Esophagus squamous epithelium (tissue), 5 donors: ENCODE measurements around the gene AUTS2. TPM values are rescaled to one million over a fixed set of nuclear protein-coding genes. Genes with fewer than 3 reads are reported as not detected.

Experiments
- DNase-seq: peaks from one replicate; lab custom pipeline; 2025; lab: John Stamatoyannopoulos, UW
- H3K27ac ChIP-seq, 4 donors: fragments of 200-600 bp; sonication (generic); one replicate each; pipeline ENCODE4 v1.5.1; 2016 to 2019; ENCODE audit warnings: mild to moderate bottlenecking in 1 of 4
- H3K27me3 ChIP-seq, 4 donors: fragments of 200-600 bp; sonication (generic); 1 replicate in 3 of 4; 2 replicates in 1 of 4; pipeline versions ENCODE4 v1.5.1 to v1.6.0; 2017 to 2021; ENCODE audit warnings: antibody characterized with exemption in 1 of 4
- H3K36me3 ChIP-seq, 3 donors: fragments of 200-600 bp; sonication (generic); one replicate each; pipeline ENCODE4 v1.5.1; 2016 to 2019
- H3K4me1 ChIP-seq, 3 donors: fragments of 200-600 bp; sonication (generic); one replicate each; pipeline ENCODE4 v1.5.1; 2017 to 2019
- H3K4me3 ChIP-seq, 4 donors: fragments of 200-600 bp; sonication (generic); 1 replicate in 3 of 4; 2 replicates in 1 of 4; pipeline ENCODE4 v1.5.1; 2016 to 2019; ENCODE audit warnings: mild to moderate bottlenecking in 2 of 4, moderate library complexity in 1 of 4
- H3K9me3 ChIP-seq, 3 donors: fragments of 200-600 bp; sonication (generic); one replicate each; pipeline ENCODE4 v1.5.1; 2016 to 2019
- POLR2A ChIP-seq, 4 donors: fragments of 450-650 bp; IDR thresholded peaks; one replicate each; pipeline ENCODE4 v1.6.1; 2017; ENCODE audit warnings: antibody characterized with exemption in 4 of 4, mild to moderate bottlenecking in 4 of 4, moderate library complexity in 3 of 4
- WGBS, 2 donors: methylation state at CpG; one replicate each; pipeline ENCODE4 v1.1.5; 2018; 5-methylcytosine and 5-hydroxymethylcytosine counted together
- intact Hi-C: fragments of 100-400 bp; cut with DNase I; formaldehyde crosslinking; loops from one replicate; pipeline ENCODE4 v1.15.0; 2022
- total RNA-seq, 4 donors: library from RNA; depleted of rRNA; stranded (reverse); fragments of >200 nt; gene quantifications; one replicate each; pipeline ENCODE4 v1.1.0, GENCODE V29; 2016
- TF ChIP-seq, protein P1 (sequence below), 6 experiments: fragments of 450-650 bp in 4 of 6; fragments of 200-600 bp in 2 of 6; sonication (generic) in 2 of 6; IDR thresholded peaks; one replicate each; pipeline ENCODE4 v1.5.1; 2016 to 2019; ENCODE audit warnings: antibody characterized with exemption in 6 of 6, mild to moderate bottlenecking in 4 of 6, moderate library complexity in 4 of 6
- donor health status: DM: yes; HTN: yes; CAD: no.

The AUTS2 gene
- total RNA-seq, 4 donors from 2014 or later = 9.5 to 36.2 (median 23.0) TPM

- no peaks in the 10 kb centered on the region for H3K27me3 ChIP-seq
- H3K9me3 ChIP-seq = peaks cover 0 to 3% (median 0%) of the 10 kb centered on the region in 3 donors
- DNase-seq = no peak
- no peak for TF ChIP-seq POLR2A (IDR thresholded peaks at IDR 0.05)
- TF ChIP-seq, protein P1, sequence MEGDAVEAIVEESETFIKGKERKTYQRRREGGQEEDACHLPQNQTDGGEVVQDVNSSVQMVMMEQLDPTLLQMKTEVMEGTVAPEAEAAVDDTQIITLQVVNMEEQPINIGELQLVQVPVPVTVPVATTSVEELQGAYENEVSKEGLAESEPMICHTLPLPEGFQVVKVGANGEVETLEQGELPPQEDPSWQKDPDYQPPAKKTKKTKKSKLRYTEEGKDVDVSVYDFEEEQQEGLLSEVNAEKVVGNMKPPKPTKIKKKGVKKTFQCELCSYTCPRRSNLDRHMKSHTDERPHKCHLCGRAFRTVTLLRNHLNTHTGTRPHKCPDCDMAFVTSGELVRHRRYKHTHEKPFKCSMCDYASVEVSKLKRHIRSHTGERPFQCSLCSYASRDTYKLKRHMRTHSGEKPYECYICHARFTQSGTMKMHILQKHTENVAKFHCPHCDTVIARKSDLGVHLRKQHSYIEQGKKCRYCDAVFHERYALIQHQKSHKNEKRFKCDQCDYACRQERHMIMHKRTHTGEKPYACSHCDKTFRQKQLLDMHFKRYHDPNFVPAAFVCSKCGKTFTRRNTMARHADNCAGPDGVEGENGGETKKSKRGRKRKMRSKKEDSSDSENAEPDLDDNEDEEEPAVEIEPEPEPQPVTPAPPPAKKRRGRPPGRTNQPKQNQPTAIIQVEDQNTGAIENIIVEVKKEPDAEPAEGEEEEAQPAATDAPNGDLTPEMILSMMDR (IDR thresholded peaks at IDR 0.05) = no peak
- no peak overlapping the region for H3K4me3 ChIP-seq
- H3K4me1 ChIP-seq = no peaks in the 10 kb centered on the region
- 63 to 79% methylated on average over 4 of the region's 4 CpGs for WGBS, 2 donors
- H3K36me3 ChIP-seq = no peaks in the 10 kb centered on the region
- intact Hi-C loops = loop anchor here (10.0 kb wide), 2 partner anchors 485 to 505 kb away; no protein-coding TSS in a partner anchor
- H3K27ac ChIP-seq = no peak overlapping the region
Measured at GRCh38 chr7:70189776-70190175, 591.5 kb downstream of the AUTS2 start.

DNA sequence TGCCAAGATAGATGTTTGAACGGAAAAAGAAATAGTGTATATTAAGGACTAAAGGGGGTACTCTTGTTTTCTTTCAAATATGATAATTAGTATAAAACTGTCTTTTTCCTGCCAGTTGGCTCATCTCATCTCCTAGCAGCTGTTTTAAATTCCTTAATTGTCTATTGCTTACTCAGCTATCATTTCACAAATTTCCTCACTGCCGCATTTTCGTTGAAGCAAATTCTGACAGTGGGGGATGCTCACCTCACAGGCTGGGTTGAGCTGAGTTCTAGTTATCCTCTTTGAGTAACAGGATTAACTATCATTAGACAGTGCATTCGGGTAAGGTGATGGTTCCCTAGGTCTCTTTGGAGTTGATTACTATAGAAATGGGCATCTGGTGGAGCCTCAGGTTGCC is 592.0 kb downstream of the AUTS2 start:
- Histone ChIP-seq H3K36me3 (no peaks in the 10 kb centered on the region), H3K9me3 (peaks cover 0 to 3% (median 0%) of the 10 kb centered on the region in 3 donors), H3K27me3 (no peaks in the 10 kb centered on the region), H3K27ac (no peak overlapping the region), H3K4me1 (no peaks in the 10 kb centered on the region), H3K4me3 (no peak overlapping the region)
- DNase-seq = no peak
- 78 to 82% methylated on average over 4 of the region's 4 CpGs for WGBS, 2 donors
- no peak for TF ChIP-seq POLR2A (IDR thresholded peaks at IDR 0.05)
- TF ChIP-seq, protein P1 (IDR thresholded peaks at IDR 0.05) = no peak
- intact Hi-C loops = loop anchor here (10.0 kb wide), 1 partner anchor 485 kb away; no protein-coding TSS in a partner anchor

DNA sequence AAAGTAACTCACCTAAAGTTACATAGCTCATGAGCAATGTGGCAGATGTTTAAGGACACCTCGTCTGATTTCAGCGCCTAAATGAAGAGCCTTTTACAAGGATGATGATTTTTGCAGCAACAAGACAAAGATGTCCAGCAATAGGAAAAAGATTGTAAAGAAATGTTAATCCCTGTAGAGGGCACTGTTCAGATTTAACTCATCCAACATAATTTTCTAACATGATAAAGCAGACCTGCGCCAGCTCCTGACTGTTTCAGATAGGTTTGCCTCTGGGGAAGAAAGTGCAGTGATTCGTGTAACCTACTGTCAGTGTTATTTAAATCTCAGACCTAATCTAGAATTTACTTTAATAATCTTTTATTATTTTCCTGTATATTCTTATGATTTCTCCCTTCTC is 595.2 kb downstream of the AUTS2 start:
- Histone ChIP-seq H3K36me3 (no peaks in the 10 kb centered on the region), H3K4me1 (no peaks in the 10 kb centered on the region), H3K4me3 (no peak overlapping the region), H3K27me3 (no peaks in the 10 kb centered on the region), H3K9me3 (peaks cover 0 to 3% (median 0%) of the 10 kb centered on the region in 3 donors), H3K27ac (no peak overlapping the region)
- intact Hi-C loops = loop anchor here (10.0 kb wide), 1 partner anchor 481 kb away; no protein-coding TSS in a partner anchor
- TF ChIP-seq POLR2A (IDR thresholded peaks at IDR 0.05) = no peak
- TF ChIP-seq, protein P1 (IDR thresholded peaks at IDR 0.05) = peak in 4 of 6 experiments; percentile 9 to 55 (median 20)
- 37 to 62% methylated on average over 4 of the region's 4 CpGs for WGBS, 2 donors
- no peak for DNase-seq

- DNase-seq = no peak
- intact Hi-C loops = no loop called here
- Histone ChIP-seq H3K9me3 (no peaks in the 10 kb centered on the region), H3K27ac (no peak overlapping the region), H3K27me3 (no peaks in the 10 kb centered on the region), H3K4me1 (no peaks in the 10 kb centered on the region), H3K4me3 (no peak overlapping the region), H3K36me3 (no peaks in the 10 kb centered on the region)
- TF ChIP-seq, protein P1 (IDR thresholded peaks at IDR 0.05) = no peak
- 29 to 37% methylated on average over 5 of the region's 5 CpGs for WGBS, 2 donors
Measured at GRCh38 chr7:70208236-70209063, 610.2 kb downstream of the AUTS2 start.

DNA sequence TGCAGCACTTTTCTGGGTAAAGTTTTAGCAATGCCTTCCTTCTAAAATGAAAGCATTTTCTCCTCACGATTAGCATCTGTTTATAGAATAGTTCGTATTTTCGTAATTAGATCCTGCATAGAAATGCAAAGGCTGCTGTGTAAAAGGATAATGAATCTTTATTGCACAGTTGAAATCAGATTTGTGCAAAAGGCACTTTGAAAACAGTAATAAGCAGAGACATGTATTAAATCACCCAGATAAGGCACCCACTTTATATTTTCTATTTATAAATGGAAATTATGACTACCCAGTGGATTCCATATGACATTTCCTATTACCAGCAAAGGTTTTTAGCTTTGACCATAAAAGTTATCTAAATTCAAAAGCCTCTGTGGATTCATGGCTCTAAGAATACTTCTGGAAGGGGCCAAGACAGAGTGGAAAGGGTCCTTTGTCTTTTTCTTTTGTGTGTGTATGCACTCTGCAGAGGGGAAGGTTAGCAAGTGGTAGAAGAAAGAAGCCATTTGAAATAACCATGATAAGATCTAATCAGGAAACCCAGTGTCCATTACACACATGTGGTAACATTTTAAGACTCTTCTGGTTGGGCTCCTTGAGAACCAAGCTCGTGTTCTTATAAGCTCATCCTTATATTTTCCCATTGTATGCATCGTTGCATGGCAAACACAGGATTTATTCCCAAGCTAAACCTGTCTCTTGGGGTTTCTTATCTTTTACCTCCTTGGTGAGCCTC is 612.1 kb downstream of the AUTS2 start:
- 82 to 88% methylated on average over 5 of the region's 5 CpGs for WGBS, 2 donors
- no peaks in the 10 kb centered on the region for H3K27me3 ChIP-seq
- intact Hi-C loops = no loop called here

More for the DNA sequence above, 612.1 kb downstream of the AUTS2 start:
- Histone ChIP-seq H3K9me3 (no peaks in the 10 kb centered on the region), H3K27ac (no peak overlapping the region), H3K4me1 (no peaks in the 10 kb centered on the region), H3K36me3 (no peaks in the 10 kb centered on the region), H3K4me3 (no peak overlapping the region)
- TF ChIP-seq, protein P1 (IDR thresholded peaks at IDR 0.05) = no peak
- no peak for TF ChIP-seq POLR2A (IDR thresholded peaks at IDR 0.05)
- DNase-seq = no peak
